Testis (tissue), 3 donors: ENCODE measurements around the gene RSPRY1. TPM values are rescaled to one million over a fixed set of nuclear protein-coding genes. Genes with fewer than 3 reads are reported as not detected.
"Not testable (repeated sequence)": the region's sequence is repeated elsewhere in the genome, so short reads cannot be mapped to it uniquely, and the experiment has no call there.

Experiments used
- DNase-seq: peaks from one replicate; pipeline ENCODE4 v3.0.0-alpha.2; 2019
- H3K27ac ChIP-seq, 2 donors: fragments of 200-600 bp; sonication (generic); one replicate each; pipeline ENCODE4 v1.5.1; 2019
- H3K27me3 ChIP-seq: fragments of 200-600 bp; sonication (generic); one replicate; pipeline ENCODE4 v1.5.1; 2019
- H3K36me3 ChIP-seq: fragments of 200-600 bp; sonication (generic); one replicate; pipeline ENCODE4 v1.5.1; 2017; ENCODE audit warnings: low read depth; ENCODE audit errors: missing control alignments
- H3K4me1 ChIP-seq: fragments of 200-600 bp; sonication (generic); one replicate; pipeline ENCODE4 v1.5.1; 2019
- H3K4me3 ChIP-seq, 2 donors: fragments of 200-600 bp; sonication (generic); one replicate each; pipeline ENCODE4 v1.5.1; 2017 to 2019
- H3K9me3 ChIP-seq: fragments of 200-600 bp; sonication (generic); one replicate; pipeline ENCODE4 v1.5.1; 2017
- CTCF ChIP-seq, 3 experiments: fragments of 450-650 bp in 2 of 3; fragments of 200-600 bp in 1 of 3; sonication (generic) in 1 of 3; IDR thresholded peaks; one replicate each; pipeline ENCODE4 v1.5.1; 2016 to 2019; ENCODE audit warnings: antibody characterized with exemption in 3 of 3, mild to moderate bottlenecking in 2 of 3, moderate library complexity in 1 of 3
- POLR2A ChIP-seq: fragments of 450-650 bp; IDR thresholded peaks from one replicate; pipeline ENCODE4 v1.6.1; 2017; ENCODE audit warnings: antibody characterized with exemption, mild to moderate bottlenecking, moderate library complexity
- WGBS, 2 donors: methylation state at CpG; one replicate each; pipeline ENCODE4 v1.1.5; 2018; 5-methylcytosine and 5-hydroxymethylcytosine counted together
- intact Hi-C: fragments of 100-400 bp; cut with DNase I; formaldehyde crosslinking; loops from one replicate; pipeline ENCODE4 v1.15.1; 2023; ENCODE audit warnings: low total_unique reads
- polyA plus RNA-seq: library from polyadenylated mRNA; stranded (reverse); fragments of 350-450 nt; fragmentation: Illumina TruSeq; extraction: RNeasy Lipid Tissue Mini Kit (QIAGEN cat#74804); gene quantifications from one replicate; pipeline ENCODE4 v1.2.3, GENCODE V29; 2014; ENCODE audit warnings: low read depth, low replicate concordance; ENCODE audit not compliant: insufficient read depth
- total RNA-seq, 2 donors: library from RNA; depleted of rRNA; stranded (reverse); fragments of >200 nt; gene quantifications; one replicate each; pipeline ENCODE4 v1.2.3, GENCODE V29; 2016

The RSPRY1 gene
- total and polyA plus RNA-seq, 3 donors from 2014 or later: 53.0 to 81.2 (median 73.3) TPM

GRCh38 chr16:57192720-57193486 lies 6.8 kb downstream of the RSPRY1 start:
- no peak for DNase-seq

GRCh38 chr16:57194512-57194911 lies 8.4 kb downstream of the RSPRY1 start:
- TF ChIP-seq POLR2A: no peak
- TF ChIP-seq CTCF (IDR thresholded peaks at IDR 0.05): no peak
- Histone ChIP-seq H3K9me3 (no peaks in the 10 kb centered on the region), H3K4me1 (peaks cover 14% of the 10 kb centered on the region), H3K4me3 (no peak overlapping the region), H3K27ac (no peak overlapping the region), H3K36me3 (no peaks in the 10 kb centered on the region), H3K27me3 (no peaks in the 10 kb centered on the region)
- intact Hi-C loops: no loop called here
- DNase-seq: no peak

More at GRCh38 chr16:57192720-57193486, 6.8 kb downstream of the RSPRY1 start:
- Histone ChIP-seq H3K4me1 (peaks cover 18% of the 10 kb centered on the region), H3K9me3 (no peaks in the 10 kb centered on the region), H3K27ac (no peak overlapping the region), H3K4me3 (no peak overlapping the region), H3K36me3 (no peaks in the 10 kb centered on the region), H3K27me3 (no peaks in the 10 kb centered on the region)
- intact Hi-C loops: no loop called here
- TF ChIP-seq POLR2A (no peak), CTCF (IDR thresholded peaks at IDR 0.05) (no peak)
- 61 to 79% methylated on average over 7 of the region's 7 CpGs for WGBS, 2 donors

GRCh38 chr16:57196286-57196685 lies 10.2 kb downstream of the RSPRY1 start:
- H3K27me3 ChIP-seq: no peaks in the 10 kb centered on the region
- DNase-seq: no peak
- no peak overlapping the region for H3K4me3 ChIP-seq
- H3K36me3 ChIP-seq: no peaks in the 10 kb centered on the region
- H3K27ac ChIP-seq: no peak overlapping the region
- WGBS, 2 donors: 43 to 60% methylated on average over 4 of the region's 4 CpGs
- no peaks in the 10 kb centered on the region for H3K9me3 ChIP-seq
- intact Hi-C loops: no loop called here
- no peak for TF ChIP-seq CTCF (IDR thresholded peaks at IDR 0.05)
- TF ChIP-seq POLR2A: no peak
- peaks cover 6% of the 10 kb centered on the region for H3K4me1 ChIP-seq

GRCh38 chr16:57196753-57197152 lies 10.6 kb downstream of the RSPRY1 start:
- Histone ChIP-seq H3K27ac (no peak overlapping the region), H3K9me3 (no peaks in the 10 kb centered on the region), H3K4me3 (no peak overlapping the region), H3K4me1 (peaks cover 6% of the 10 kb centered on the region), H3K27me3 (no peaks in the 10 kb centered on the region), H3K36me3 (no peaks in the 10 kb centered on the region)
- intact Hi-C loops: no loop called here
- DNase-seq: no peak
- WGBS, 2 donors: 57 to 65% methylated on average over 3 of the region's 3 CpGs
- TF ChIP-seq POLR2A (no peak), CTCF (IDR thresholded peaks at IDR 0.05) (no peak)

- H3K36me3 ChIP-seq, DNase-seq, H3K27ac ChIP-seq, H3K4me3 ChIP-seq, intact Hi-C loops, H3K27me3 ChIP-seq, H3K4me1 ChIP-seq, H3K9me3 ChIP-seq: not testable (repeated sequence)
- 80 to 92% methylated on average over 4 to 12 of the region's 24 CpGs for WGBS, 2 donors
Observed at GRCh38 chr16:57200321-57200720, 14.2 kb downstream of the RSPRY1 start.

GRCh38 chr16:57200926-57201325 lies 14.8 kb downstream of the RSPRY1 start:
- not testable (repeated sequence) for H3K4me3 ChIP-seq

More at GRCh38 chr16:57200926-57201325, 14.8 kb downstream of the RSPRY1 start:
- H3K36me3 ChIP-seq, H3K9me3 ChIP-seq, intact Hi-C loops, H3K27me3 ChIP-seq, H3K27ac ChIP-seq, H3K4me1 ChIP-seq, DNase-seq: not testable (repeated sequence)
- 80% methylated on average over 1 of the region's 27 CpGs; no CpG with 5 or more reads in 1 of the 2 donors for WGBS, 2 donors
